NCI-H1417 (cell line): Measurements from ENCODE around the gene INPP5J.

Experiments used
- DNase-seq, 3 experiments: peaks; one replicate each; lab custom pipeline; 2025; lab: John Stamatoyannopoulos, UW

Gene INPP5J

DNA sequence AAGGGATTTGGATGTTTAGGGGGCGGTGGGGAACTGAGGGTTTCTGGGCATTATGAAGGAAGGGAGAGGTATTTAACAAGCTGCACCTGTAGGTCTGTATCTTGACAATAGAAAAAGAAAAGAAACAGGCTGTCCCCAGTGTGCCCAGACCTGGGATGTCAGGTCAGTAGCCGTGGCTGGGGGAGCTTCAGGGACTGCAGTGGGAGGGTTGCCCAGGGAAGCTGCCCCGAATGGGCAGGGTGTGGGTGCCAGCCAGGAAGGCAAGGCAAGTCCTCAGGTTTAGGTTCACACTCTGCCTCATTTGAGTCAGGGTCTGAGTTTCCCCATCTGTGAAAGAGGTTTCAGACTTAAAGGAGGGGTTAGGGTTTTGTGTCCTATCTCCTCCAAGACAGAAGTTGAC lies 1.5 kb downstream of the INPP5J start:
- no peak for DNase-seq

DNA sequence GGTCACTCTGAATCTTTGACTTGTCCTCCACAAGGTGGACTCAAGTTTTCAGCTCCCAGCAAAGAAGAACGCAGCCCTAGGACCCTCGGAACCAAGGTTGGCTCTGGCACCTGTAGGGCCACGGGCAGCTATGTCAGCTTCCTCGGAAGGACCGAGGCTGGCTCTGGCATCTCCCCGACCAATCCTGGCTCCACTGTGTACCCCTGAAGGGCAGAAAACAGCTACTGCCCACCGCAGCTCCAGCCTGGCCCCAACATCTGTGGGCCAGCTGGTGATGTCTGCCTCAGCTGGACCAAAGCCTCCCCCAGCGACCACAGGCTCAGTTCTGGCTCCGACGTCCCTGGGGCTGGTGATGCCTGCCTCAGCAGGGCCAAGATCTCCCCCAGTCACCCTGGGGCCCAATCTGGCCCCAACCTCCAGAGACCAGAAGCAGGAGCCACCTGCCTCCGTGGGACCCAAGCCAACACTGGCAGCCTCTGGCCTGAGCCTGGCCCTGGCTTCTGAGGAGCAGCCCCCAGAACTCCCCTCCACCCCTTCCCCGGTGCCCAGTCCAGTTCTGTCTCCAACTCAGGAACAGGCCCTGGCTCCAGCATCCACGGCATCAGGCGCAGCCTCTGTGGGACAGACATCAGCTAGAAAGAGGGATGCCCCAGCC lies 2.2 kb downstream of the INPP5J start:
- no peak for DNase-seq

DNA sequence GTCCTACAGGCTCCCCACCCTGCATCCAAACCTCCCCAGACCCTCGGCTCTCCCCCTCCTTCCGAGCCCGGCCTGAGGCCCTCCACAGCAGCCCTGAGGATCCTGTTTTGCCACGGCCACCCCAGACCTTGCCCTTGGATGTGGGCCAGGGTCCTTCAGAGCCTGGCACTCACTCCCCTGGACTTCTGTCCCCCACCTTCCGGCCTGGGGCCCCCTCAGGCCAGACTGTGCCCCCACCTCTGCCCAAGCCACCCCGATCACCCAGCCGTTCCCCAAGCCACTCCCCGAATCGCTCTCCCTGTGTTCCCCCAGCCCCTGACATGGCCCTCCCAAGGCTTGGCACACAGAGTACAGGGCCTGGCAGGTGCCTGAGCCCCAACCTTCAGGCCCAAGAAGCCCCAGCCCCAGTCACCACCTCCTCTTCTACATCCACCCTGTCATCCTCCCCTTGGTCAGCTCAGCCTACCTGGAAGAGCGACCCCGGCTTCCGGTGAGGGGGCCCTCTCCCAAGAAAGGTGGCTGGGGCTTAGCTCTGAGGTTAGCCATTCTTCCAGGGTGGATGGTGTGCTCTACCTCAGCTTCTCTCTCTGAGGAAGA lies 2.9 kb downstream of the INPP5J start:
- no peak for DNase-seq

DNA sequence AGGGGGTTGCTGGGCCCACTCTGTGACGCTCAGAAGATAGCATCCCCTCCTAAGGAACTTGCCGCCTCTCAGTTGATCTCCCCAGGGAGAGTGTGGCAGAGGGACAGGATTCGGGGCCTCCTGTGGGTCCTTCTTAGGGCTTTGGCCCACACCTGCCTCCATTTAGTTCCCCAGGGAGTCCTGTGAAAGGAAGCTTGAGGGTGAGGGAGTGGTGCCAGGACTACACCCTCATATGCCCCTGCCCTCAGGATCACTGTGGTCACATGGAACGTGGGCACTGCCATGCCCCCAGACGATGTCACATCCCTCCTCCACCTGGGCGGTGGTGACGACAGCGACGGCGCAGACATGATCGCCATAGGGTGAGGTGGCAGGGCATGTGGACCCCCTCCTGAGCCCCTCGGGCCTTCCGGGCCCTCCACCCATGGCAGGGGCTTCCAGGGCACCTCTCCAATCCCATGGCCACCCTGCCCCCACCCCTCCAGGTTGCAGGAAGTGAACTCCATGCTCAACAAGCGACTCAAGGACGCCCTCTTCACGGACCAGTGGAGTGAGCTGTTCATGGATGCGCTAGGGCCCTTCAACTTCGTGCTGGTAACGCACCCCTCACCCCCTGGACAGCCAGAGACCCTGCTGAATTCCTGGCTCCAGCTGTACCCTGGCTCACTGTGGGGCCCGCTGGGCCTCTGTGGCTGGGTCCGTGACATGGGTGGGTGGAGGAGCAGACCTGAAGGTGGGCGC lies 3.5 kb downstream of the INPP5J start:
- DNase-seq = no peak

DNA sequence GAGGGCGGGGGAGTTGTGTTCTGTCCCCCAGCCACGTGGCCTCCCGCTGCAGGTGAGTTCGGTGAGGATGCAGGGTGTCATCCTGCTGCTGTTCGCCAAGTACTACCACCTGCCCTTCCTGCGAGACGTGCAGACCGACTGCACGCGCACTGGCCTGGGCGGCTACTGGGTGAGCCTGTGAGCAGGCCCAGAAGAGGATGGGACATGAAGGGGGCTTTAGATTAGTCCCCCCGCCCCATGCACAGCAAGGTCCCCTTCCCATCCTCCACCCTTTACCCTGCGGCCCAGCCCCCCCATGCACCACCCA lies 4.1 kb downstream of the INPP5J start:
- no peak for DNase-seq

DNA sequence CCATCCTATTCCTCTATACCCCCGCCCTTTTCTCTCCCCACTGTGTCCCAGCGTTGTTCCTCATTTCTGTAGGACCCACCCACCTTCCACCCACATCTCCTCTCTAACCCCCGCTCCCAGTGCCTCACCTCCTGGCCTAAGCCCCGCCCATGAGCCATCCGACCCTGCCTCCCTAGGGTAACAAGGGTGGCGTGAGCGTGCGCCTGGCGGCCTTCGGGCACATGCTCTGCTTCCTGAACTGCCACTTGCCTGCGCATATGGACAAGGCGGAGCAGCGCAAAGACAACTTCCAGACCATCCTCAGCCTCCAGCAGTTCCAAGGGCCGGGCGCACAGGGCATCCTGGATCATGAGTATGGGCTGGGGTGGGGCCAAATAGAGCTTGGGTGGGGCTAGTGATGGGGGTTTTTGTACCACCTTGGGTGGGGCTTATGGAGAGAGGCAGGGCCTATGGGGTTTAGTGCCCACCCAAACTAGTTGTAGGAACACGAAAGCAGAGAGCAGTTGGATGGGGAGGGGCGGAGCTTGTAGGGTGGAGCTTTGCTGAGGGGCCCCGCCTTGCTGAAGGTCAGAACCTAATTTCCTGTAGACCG lies 4.5 kb downstream of the INPP5J start:
- DNase-seq = no peak

DNA sequence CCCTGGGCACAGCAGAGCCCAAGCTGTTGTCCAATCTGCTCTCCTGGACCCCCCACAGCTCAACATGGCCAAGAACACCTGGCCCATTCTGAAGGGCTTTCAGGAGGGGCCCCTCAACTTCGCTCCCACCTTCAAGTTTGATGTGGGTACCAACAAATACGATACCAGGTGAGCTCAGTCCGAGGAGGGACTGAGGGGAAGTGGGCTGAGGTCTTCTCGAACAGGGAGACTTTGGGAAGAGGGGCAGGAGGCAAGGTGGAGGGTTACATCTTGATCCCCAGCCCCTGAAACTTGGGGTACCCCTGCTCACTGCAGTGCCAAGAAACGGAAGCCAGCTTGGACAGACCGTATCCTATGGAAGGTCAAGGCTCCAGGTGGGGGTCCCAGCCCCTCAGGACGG lies 5.4 kb downstream of the INPP5J start:
- no peak for DNase-seq

DNA sequence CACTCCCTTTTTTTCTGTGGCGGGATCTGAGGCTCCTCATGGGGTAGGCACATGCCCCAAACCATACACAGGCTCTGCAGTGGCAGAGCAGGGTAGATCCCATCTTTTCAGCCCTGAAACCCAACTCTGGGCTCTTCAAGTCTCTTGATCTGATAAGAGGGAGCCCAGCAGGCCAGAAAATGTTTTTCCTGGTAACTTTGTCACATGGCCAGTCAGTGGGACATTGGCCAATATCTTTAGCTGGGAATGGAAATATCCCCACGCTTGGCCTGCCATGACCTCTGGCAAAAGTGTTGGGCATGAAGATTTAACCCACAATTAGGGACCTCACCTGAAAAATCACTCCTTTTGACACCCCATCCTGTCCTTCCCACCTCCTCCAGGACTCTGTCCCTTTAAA lies 8.1 kb downstream of the INPP5J start:
- DNase-seq = no peak

DNA sequence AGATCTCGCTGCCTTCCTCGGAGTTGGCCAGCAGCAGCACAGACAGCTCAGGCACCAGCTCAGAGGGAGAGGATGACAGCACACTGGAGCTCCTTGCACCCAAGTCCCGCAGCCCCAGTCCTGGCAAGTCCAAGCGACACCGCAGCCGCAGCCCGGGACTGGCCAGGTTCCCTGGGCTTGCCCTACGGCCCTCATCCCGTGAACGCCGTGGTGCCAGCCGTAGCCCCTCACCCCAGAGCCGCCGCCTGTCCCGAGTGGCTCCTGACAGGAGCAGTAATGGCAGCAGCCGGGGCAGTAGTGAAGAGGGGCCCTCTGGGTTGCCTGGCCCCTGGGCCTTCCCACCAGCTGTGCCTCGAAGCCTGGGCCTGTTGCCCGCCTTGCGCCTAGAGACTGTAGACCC lies 11.1 kb downstream of the INPP5J start:
- DNase-seq = no peak

DNA sequence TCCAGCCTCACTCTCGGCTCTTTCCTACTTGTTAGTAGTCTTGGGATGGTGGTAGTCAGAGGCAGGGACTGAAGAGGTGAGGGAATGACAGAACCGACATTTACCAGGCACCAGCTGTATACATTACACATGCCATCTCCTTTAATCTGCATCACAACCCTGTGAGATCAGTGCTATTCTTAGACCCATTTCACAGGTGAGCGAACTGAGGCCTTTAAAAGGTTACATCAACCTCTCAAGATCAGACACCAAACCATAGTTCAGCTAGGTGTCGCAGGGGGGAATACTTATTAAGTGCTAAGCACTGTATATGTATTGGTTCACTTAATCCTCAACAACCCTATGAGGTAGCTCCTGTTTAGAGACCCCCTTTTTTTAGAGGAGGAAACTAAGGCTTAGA lies 11.9 kb downstream of the INPP5J start:
- no peak for DNase-seq

DNA sequence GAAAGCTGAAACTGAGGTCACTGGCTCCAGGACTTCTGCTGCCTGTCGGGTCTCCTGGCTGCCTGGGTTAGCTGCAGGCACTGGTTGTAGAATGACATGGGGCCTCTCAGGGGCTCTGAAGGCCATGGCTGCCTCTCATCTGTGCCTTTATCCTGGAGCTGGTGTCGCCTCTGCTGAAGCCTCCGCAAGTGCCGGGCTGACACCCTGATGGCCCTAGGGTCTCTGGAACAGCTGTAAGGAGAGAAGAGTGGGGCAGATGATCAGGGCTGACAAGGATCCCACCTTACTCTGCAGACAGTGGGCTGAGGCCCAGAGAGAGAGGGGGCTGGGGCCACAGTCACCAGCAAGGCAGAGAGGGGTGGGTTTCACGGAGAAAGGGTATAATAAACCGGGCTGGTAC lies 12.9 kb downstream of the INPP5J start:
- DNase-seq = no peak

DNA sequence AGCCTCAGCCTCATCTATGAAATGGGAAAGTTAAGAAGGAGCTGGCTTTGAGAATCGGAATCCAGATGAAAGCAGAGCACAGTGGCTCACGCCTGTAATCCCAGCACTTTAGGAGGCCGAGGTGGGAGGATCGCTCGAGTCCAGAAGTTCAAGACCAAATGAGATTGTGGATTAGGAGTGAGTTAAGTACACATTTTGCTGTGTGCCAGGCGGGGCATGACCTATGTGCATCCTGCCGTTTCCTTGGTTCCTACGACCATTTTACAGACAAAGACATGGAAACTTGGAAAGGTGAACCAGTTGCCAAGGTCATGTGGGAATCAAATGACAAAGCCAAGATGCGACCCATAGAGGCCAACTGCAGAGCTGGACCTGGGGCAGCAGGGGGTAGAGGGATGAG lies 13.4 kb downstream of the INPP5J start:
- DNase-seq = no peak

DNA sequence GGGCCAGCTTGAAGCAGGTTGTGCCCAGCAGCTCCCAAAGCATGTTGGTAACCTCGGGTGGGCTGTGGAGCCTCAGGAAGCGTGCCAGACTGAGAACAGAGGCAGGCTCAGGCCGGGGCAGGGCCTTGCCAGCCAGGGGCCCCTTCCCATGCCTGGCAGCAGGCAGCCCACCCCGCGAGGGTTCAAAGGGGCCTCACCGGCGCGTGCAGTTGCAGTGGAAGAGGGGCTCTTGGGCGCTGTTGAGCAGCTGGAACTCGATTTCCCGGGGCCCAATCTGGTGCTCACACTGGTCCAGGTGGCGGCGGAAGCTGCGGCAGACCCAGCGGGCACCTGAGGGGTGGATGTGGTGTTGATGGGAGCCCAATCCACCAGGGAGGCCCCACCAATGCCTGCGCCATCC lies 13.9 kb downstream of the INPP5J start:
- DNase-seq = no peak

DNA sequence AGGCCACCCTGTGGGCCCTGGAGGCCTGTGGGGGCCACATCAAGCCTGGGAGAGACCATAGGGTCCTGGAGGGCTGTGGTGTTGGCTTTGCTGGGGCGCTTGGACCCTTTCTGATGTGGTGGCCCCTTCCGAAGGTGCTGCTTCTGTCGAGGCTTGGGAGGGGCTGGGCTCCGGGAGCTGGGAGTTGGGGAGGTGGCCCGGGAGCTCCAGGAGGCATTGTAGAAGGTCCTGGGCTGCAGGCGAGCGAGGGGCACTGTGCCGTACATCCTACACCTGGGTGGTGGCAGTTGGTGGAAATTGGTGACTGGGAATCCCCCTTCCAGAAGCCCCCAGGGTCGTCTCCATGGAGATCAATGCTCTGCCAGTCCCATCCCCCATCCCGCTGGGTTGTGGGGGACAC lies 15.0 kb downstream of the INPP5J start:
- DNase-seq = no peak

DNA sequence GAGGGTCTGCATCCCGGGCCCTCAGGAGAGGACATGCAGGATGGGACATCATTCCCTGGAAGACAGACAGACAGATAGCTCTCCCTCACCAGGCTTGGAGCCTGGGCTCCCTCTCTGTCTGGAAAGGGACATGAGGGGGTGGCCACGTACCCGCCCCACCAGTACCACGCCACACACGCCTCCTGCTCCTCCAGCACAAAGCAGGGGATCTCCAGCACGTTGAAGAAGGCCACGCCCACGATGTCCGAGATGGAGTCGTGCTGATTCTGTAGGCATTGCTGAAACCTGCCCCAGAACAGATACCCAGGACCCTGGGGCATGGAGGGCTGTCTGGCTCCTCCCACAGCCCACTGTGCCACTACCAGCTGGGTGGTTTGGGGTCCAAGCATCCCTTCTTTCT lies 15.4 kb downstream of the INPP5J start:
- DNase-seq = no peak

DNA sequence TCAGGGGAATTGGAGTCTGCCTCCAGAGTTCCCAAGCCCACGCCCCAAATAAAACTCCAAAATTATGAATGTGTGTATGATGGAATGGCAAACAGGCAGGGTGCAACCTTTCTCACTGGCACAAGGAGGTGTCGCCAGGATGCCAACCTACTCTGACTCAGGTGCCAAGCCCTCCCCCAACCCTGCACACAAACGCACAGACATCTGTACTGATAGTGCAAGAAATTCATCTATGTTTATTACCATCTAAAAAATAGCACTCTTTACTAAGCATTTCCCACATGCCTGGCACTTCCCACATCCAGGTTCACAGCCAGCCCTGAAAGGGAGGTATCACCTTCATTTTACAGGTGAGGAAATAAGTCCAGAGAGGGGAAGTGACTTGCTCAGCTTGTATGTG lies 16.3 kb downstream of the INPP5J start:
- no peak for DNase-seq

DNA sequence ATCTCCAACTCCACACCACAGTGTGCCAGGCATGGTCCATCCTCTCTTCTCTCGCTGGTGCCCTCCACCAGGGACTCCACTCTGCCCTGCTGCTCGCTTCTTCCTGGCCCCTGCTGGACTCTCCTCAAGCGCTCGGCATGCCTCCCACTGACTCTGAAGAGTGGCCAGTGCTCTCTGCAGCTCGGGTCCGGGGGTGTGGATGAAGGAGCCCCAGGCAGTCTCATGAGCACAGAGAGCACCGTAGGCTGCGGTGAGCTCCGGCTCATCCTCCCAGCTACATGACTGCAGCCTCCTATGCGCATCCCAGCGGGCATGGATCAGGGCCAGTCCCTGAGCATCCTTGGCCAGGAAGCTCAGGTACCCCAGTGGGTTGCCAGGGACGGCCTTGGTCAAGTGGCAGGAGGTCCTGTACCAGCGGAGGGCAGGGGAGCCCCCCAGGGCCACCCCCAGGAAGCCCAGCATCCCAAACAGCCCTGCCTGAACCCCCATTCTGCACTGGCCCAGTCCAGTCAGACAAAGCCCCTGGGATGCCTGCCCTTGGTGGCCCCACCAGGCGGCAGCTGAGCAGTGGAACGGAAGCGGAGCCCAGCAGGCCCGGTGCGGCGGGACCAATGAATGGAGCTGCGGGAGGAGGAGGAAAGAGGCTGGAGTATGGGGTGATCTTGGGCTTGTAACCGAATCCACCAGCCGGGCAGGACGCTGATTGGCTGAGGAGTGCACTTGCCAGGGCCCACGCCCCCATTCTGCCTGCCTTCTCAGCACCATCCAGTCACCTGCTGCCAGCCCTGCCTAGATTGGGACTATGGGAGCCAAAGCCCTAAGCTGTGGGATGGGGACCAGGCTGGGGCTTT lies 17.3 kb downstream of the INPP5J start, which contains the start of gene PLA2G3:
TSS of gene PLA2G3 (minus strand) at position 643 of the 851 bp plus-strand sequence. CDS start at position 489, 154 bp downstream.
- DNase-seq = peak; percentile 30 to 65 (median 60)

DNA sequence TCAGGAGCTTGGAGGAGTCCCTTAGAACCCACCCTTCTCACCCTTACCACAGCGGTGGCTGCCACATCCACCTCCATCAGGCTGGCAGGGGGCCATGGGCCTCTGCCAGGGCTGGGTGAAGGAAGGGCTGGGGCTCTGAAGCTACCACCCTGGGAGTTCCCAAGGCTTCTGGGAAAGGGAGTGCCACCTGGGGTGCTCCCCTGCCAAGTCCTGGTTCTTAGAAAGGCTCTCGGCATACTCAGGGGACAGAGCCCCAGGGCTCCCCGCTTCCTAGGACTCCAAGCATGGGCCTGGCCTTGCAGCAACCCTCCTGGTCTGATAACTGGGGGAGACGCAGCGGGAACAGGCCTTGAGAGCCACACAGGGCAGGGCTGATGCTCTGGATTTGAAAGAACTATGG lies 18.0 kb downstream of the INPP5J start:
- DNase-seq = no peak

DNA sequence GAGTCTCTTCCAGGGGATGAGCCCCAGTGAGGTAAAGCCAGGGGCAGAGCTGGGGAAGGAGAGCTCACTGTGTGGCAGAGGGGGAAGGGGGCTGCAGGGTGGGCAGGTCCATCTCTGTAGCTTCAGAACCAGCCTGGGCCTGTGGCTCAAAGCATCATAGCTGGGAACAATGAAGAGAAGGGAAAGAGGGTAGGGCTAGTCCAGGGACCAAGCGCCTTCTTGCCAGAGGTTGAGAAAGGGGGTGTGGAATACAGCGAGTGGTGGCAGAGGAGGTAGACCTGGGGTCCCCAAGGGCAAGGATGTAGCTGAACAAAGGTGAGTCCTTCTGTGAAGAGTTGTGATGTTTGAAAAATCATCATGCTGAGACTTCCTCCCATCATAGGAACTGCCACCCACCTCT lies 18.8 kb downstream of the INPP5J start:
- DNase-seq = no peak

DNA sequence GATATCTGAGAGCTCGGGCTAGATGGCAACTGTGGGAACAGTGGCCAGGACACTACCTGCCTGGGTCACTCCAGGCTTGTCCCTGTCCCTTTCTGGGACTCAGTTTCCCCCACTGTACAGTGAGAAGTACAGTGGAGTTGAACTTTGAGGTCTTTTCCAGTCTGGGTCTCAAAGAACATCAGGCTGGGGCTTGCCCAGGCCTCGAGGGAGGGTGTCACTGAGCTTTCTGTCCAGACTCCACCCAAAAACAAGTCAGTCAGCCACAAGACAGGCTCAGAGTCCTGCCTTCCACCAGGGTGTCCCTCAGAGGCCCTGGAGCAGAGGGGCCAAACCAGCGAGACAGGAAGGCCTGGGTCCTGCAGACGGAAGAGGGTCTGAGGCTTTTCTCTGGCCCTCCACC lies 19.5 kb downstream of the INPP5J start:
- no peak for DNase-seq

DNA sequence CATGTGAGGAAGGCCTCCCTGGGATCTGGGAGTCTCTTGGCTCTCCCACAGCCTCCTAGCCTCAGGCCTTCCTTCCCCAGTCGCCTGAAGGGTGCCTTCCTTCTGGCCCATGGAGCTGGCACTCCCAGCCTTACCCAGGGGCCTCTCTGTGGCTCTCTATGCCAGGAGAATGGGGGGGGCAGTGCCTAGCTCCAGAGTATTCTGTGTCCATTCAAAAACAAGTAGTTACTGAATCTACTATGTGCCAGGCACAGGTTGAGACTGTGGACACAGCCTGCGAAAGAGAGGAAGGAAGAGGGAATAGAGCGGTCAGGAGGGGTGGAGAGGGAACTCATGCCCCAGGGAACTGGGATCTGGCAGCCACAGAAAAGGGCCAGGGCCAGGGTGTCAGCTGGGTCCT lies 20.3 kb downstream of the INPP5J start:
- no peak for DNase-seq

DNA sequence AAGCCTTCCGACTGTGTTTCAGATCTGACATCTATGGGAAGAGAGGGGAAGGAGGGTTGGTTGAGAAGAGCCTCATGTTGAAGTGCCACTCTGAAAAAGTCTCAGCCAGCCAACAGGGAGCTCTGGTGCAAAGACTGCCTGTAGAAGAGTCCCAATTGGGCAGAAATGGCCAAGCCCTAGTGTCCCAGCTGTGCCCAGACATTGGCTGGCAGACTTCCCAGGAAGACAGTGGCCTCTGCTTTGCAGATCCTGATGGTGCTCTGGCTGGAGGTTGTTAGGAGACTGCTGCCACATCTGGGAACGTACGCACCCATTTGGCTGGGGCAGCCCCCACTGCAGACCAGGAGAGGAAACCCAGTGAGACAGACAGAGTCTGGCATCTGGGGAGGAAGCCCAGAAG lies 20.8 kb downstream of the INPP5J start:
- DNase-seq = no peak
